Activated CD8-positive, alpha-beta T cell treated with anti-CD3 and anti-CD28 coated beads for 36 hours (primary cell): ENCODE results near the gene PCNX2. TPM values are rescaled to one million over a fixed set of nuclear protein-coding genes. Genes with fewer than 3 reads are reported as not detected.

Experiments used
- ATAC-seq: fragments of 200-7000 bp; cut with Tn5 transposase; one replicate; pipeline ENCODE4 v1.10.0; 2021; ENCODE audit warnings: mild to moderate bottlenecking, moderate library complexity
- CTCF ChIA-PET: fragments of 350-600 bp; sonication (Branson Sonifier 250); formaldehyde crosslinking; loops from one replicate; lab custom pipeline; 2021; ENCODE audit warnings: antibody characterized with exemption; lab: Charles Lee
- POLR2A ChIA-PET: fragments of 350-600 bp; sonication (Branson Sonifier 250); formaldehyde crosslinking; loops from one replicate; lab custom pipeline; 2021; ENCODE audit warnings: antibody characterized with exemption; lab: Charles Lee
- DNase-seq: peaks from one replicate; pipeline ENCODE4 v3.0.0-alpha.2; 2020
- H3K27ac Mint-ChIP-seq: one replicate; pipeline ENCODE4 v1.8.0; 2021; ENCODE audit warnings: mild to moderate bottlenecking, mixed read lengths
- H3K27me3 Mint-ChIP-seq: one replicate; pipeline ENCODE4 v1.8.0; 2021; ENCODE audit warnings: mixed read lengths
- H3K36me3 Mint-ChIP-seq: one replicate; pipeline ENCODE4 v1.8.0; 2021; ENCODE audit warnings: low read depth, mixed read lengths
- H3K4me1 Mint-ChIP-seq: one replicate; pipeline ENCODE4 v1.8.0; 2021; ENCODE audit warnings: low read depth, mixed read lengths
- H3K4me3 Mint-ChIP-seq: one replicate; pipeline ENCODE4 v1.8.0; 2021; ENCODE audit warnings: mild to moderate bottlenecking, moderate library complexity, mixed read lengths
- H3K9me3 Mint-ChIP-seq: one replicate; pipeline ENCODE4 v1.8.0; 2021; ENCODE audit warnings: mixed read lengths
- intact Hi-C: fragments of 100-400 bp; cut with micrococcal nuclease; formaldehyde crosslinking; loops from one replicate; pipeline ENCODE4 v1.10.0; 2022
- total RNA-seq, 2 experiments: library from RNA; stranded (reverse); gene quantifications; one replicate each; pipeline ENCODE4 v1.2.3, GENCODE V29; 2021
- TF ChIP-seq, protein P1 (sequence below): fragments of 200-600 bp; IDR thresholded peaks from one replicate; pipeline ENCODE4 v1.8.0; 2022; ENCODE audit warnings: antibody characterized with exemption, mild to moderate bottlenecking

Gene PCNX2, protein sequence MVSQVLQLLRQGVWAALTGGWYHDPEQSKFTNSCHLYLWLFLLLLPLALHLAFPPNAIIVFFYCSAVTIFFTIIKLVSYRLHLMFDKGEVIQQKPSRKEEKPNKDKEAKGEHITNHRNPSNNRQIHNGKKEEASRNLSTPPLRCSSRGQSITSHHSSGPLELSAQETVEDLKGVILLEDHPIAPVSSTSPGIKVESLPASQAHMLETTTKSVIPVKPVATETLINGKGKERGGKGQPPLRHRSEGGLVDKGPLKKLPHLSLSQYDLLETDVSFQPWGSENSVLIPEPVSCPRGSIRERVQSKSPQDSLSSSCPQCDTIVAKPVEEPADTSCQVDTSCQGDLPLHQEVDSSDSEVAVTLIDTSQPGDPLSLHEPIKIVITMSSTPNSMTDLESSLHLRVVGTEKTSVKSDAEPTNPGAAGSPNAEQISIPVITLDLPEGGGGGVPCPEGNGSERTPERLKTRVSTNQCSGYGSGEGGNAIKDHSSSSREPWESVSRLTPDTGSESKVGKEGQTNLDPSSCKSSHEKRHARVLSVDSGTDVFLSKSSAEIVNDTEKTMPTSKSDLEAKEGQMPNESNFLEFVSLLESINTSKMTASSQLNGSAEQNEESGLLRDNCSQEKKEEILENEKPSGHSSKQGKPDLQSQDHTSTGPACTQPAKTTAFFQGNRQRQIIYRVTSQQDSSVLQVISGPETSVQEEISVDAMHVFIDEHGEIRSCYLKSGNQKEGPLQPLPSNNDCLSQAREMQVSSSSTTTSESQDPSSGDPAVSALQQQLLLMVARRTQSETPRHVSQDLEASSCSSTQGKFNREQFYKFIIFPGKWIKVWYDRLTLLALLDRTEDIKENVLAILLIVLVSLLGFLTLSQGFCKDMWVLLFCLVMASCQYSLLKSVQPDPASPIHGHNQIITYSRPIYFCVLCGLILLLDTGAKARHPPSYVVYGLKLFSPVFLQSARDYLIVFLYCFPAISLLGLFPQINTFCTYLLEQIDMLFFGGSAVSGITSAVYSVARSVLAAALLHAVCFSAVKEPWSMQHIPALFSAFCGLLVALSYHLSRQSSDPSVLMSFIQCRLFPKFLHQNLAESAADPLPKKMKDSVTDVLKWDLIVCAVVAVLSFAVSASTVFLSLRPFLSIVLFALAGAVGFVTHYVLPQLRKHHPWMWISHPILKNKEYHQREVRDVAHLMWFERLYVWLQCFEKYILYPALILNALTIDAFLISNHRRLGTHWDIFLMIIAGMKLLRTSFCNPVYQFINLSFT (N-terminal part only)
- 10 to 100 TPM; 14.4 to 14.9 TPM for total RNA-seq

- peak; percentile 88 for ATAC-seq
- ChIA-PET POLR2A (interaction anchor here (0.6 to 1.1 kb wide), 5 partner anchors 33 to 309 kb away, joined by 3 to 5 read pairs (median 3); no protein-coding TSS in a partner anchor), CTCF (interaction anchor here (1.1 to 1.3 kb wide), 3 partner anchors 10 to 1031 kb away, joined by 3 to 10 read pairs (median 3); no protein-coding TSS in a partner anchor)
Measured at GRCh38 chr1:233295237-233295974, at the start of gene PCNX2. TSS of gene PCNX2 (minus strand) at chr1:233295725. CDS start at chr1:233295478, 247 bp downstream.

GRCh38 chr1:233343262-233343661 lies 47.7 kb upstream of the PCNX2 start:
- Mint-ChIP-seq H3K4me3 (no peak overlapping the region), H3K36me3 (peaks cover 1% of the 10 kb centered on the region), H3K27ac (no peak overlapping the region), H3K4me1 (no peaks in the 10 kb centered on the region), H3K9me3 (peaks cover 2% of the 10 kb centered on the region), H3K27me3 (peaks cover 29% of the 10 kb centered on the region)
- TF ChIP-seq, protein P1, sequence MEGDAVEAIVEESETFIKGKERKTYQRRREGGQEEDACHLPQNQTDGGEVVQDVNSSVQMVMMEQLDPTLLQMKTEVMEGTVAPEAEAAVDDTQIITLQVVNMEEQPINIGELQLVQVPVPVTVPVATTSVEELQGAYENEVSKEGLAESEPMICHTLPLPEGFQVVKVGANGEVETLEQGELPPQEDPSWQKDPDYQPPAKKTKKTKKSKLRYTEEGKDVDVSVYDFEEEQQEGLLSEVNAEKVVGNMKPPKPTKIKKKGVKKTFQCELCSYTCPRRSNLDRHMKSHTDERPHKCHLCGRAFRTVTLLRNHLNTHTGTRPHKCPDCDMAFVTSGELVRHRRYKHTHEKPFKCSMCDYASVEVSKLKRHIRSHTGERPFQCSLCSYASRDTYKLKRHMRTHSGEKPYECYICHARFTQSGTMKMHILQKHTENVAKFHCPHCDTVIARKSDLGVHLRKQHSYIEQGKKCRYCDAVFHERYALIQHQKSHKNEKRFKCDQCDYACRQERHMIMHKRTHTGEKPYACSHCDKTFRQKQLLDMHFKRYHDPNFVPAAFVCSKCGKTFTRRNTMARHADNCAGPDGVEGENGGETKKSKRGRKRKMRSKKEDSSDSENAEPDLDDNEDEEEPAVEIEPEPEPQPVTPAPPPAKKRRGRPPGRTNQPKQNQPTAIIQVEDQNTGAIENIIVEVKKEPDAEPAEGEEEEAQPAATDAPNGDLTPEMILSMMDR, result no peak
- no peak for ATAC-seq
- ChIA-PET CTCF (no interaction called here), POLR2A (no interaction called here)
- intact Hi-C loops, result no loop called here
- no peak for DNase-seq

More at GRCh38 chr1:233295237-233295974, at the start of gene PCNX2:
- Mint-ChIP-seq H3K27me3 (no peaks in the 10 kb centered on the region), H3K36me3 (peaks cover 3% of the 10 kb centered on the region), H3K9me3 (no peaks in the 10 kb centered on the region), H3K4me1 (peaks cover 29% of the 10 kb centered on the region), H3K27ac (peak within 1 kb of the TSS; percentile 91), H3K4me3 (peak within 1 kb of the TSS; percentile 88)
- intact Hi-C loops, result no loop called here
- TF ChIP-seq, protein P1, result no peak
- peak; percentile 79 for DNase-seq

DNA sequence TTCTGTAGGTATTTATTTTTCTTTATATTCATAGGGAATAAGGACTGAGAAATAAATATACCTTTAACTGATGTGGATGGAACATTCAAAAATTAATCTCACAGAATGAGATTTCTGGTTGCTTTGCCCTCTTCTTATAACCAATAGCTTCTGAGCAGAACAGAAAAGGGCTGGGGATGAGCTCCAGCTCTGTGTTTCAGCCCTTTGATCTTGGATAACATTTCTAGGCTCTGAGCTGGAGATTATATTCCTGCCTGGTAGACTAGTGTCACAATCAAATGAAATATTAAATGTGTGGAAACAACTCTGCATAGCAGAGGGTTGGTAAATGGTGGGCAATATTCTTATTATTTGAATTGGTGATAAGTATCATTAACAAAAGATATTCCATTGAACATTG lies 46.6 kb upstream of the PCNX2 start:
- H3K27me3 Mint-ChIP-seq, result peaks cover 35% of the 10 kb centered on the region
- TF ChIP-seq, protein P1, result no peak
- DNase-seq (no peak), ATAC-seq (no peak)
- H3K4me1 Mint-ChIP-seq, result no peaks in the 10 kb centered on the region
- no peak overlapping the region for H3K4me3 Mint-ChIP-seq
- POLR2A ChIA-PET, result no interaction called here
- intact Hi-C loops, result no loop called here
- CTCF ChIA-PET, result no interaction called here
- peaks cover 2% of the 10 kb centered on the region for H3K9me3 Mint-ChIP-seq
- H3K27ac Mint-ChIP-seq, result no peak overlapping the region
- peaks cover 1% of the 10 kb centered on the region for H3K36me3 Mint-ChIP-seq

DNA sequence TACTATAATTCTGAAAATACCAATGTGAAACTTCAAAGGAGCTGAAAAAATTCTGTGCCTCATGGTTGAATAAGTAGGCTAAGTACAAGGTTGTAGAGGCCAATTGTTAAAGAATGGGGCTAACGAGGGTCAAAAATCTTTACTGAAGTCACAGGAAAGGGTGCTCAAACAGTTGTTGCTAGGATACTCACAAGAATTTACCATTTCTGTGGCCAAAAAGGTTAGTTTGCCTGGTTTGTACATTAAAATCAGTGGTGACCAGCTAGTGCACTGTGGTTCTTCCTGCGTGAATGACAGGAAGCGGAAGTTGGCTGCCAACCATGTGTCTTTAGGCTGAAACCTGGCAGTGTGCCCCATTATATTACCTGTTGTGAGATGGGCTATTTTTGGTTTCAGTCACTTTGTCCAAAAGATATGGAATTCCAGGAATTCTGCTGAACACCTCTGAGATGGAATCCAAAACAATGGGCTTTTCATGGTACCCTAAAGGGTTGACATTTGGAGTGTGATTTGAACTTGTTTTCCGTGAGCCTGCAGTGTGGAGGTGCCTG lies 45.5 kb upstream of the PCNX2 start:
- TF ChIP-seq, protein P1, result no peak
- Mint-ChIP-seq H3K36me3 (peaks cover 1% of the 10 kb centered on the region), H3K4me3 (no peak overlapping the region), H3K9me3 (peaks cover 2% of the 10 kb centered on the region), H3K4me1 (no peaks in the 10 kb centered on the region), H3K27ac (no peak overlapping the region), H3K27me3 (peaks cover 35% of the 10 kb centered on the region)
- POLR2A ChIA-PET, result no interaction called here
- ATAC-seq, result no peak
- intact Hi-C loops, result no loop called here
- CTCF ChIA-PET, result no interaction called here
- no peak for DNase-seq
